HL-60/S4 treated with phorbol 12-myristate 13-acetate at 8.2 ng/mL for 4 days and 3 days (cell line): Measurements from ENCODE around the gene HOXD8.

Experiments used
- in situ Hi-C: fragments of 300-500 bp; cut with MboI; formaldehyde crosslinking; loops from 2 replicates; pipeline ENCODE4 v1.15.0; 2022; ENCODE audit warnings: low sequenced_read_pairs

HOXD8 gene

GRCh38 chr2:176126929-176127773 lies 2.4 kb upstream of the HOXD8 start:
- in situ Hi-C loops: loop anchor here (25.0 kb wide), 2 partner anchors 535 to 1010 kb away; no protein-coding TSS in a partner anchor

GRCh38 chr2:176127774-176128072 lies 1.8 kb upstream of the HOXD8 start:
- in situ Hi-C loops: loop anchor here (25.0 kb wide), 2 partner anchors 535 to 1010 kb away; no protein-coding TSS in a partner anchor

GRCh38 chr2:176128172-176128981 lies 1.1 kb upstream of the HOXD8 start:
- in situ Hi-C loops: loop anchor here (25.0 kb wide), 2 partner anchors 534 to 1009 kb away; no protein-coding TSS in a partner anchor

- in situ Hi-C loops: loop anchor here (25.0 kb wide), 2 partner anchors 533 to 1008 kb away; no protein-coding TSS in a partner anchor
Observed at GRCh38 chr2:176129813-176130146, 275 bp downstream of the HOXD8 start.

- in situ Hi-C loops: loop anchor here (25.0 kb wide), 2 partner anchors 532 to 1007 kb away; no protein-coding TSS in a partner anchor
Observed at GRCh38 chr2:176130147-176130956, 847 bp downstream of the HOXD8 start.

- in situ Hi-C loops: loop anchor here (25.0 kb wide), 2 partner anchors 531 to 1006 kb away; no protein-coding TSS in a partner anchor
Observed at GRCh38 chr2:176130957-176131847, 1.7 kb downstream of the HOXD8 start.

- in situ Hi-C loops: loop anchor here (25.0 kb wide), 2 partner anchors 530 to 1005 kb away; no protein-coding TSS in a partner anchor
Observed at GRCh38 chr2:176131848-176132158, 2.3 kb downstream of the HOXD8 start.

GRCh38 chr2:176132205-176133171 lies 3.0 kb downstream of the HOXD8 start:
- in situ Hi-C loops: loop anchor here (25.0 kb wide), 2 partner anchors 530 to 1005 kb away; no protein-coding TSS in a partner anchor

GRCh38 chr2:176133389-176133788 lies 3.9 kb downstream of the HOXD8 start:
- in situ Hi-C loops: loop anchor here (25.0 kb wide), 2 partner anchors 529 to 1004 kb away; no protein-coding TSS in a partner anchor

GRCh38 chr2:176134035-176134434 lies 4.5 kb downstream of the HOXD8 start:
- in situ Hi-C loops: loop anchor here (25.0 kb wide), 2 partner anchors 528 to 1003 kb away; no protein-coding TSS in a partner anchor

- in situ Hi-C loops: loop anchor here (25.0 kb wide), 2 partner anchors 527 to 1002 kb away; no protein-coding TSS in a partner anchor
Observed at GRCh38 chr2:176135035-176135440, 5.5 kb downstream of the HOXD8 start.

- in situ Hi-C loops: loop anchor here (25.0 kb wide), 2 partner anchors 526 to 1001 kb away; no protein-coding TSS in a partner anchor
Observed at GRCh38 chr2:176136374-176137251, 7.1 kb downstream of the HOXD8 start.

- in situ Hi-C loops: loop anchor here (25.0 kb wide), 2 partner anchors 525 to 1000 kb away; no protein-coding TSS in a partner anchor
Observed at GRCh38 chr2:176137252-176137580, 7.7 kb downstream of the HOXD8 start.

GRCh38 chr2:176137906-176138305 lies 8.4 kb downstream of the HOXD8 start:
- in situ Hi-C loops: loop anchor here (25.0 kb wide), 2 partner anchors 524 to 999 kb away; no protein-coding TSS in a partner anchor

GRCh38 chr2:176138526-176138922 lies 9.0 kb downstream of the HOXD8 start:
- in situ Hi-C loops: loop anchor here (25.0 kb wide), 2 partner anchors 524 to 999 kb away; no protein-coding TSS in a partner anchor

GRCh38 chr2:176138923-176139660 lies 9.6 kb downstream of the HOXD8 start:
- in situ Hi-C loops: loop anchor here (25.0 kb wide), 2 partner anchors 523 to 998 kb away; no protein-coding TSS in a partner anchor
